Right lobe of liver (tissue), 6 donors: Measurements from ENCODE around the gene SOX12. TPM values are rescaled to one million over a fixed set of nuclear protein-coding genes. Genes with fewer than 3 reads are reported as not detected.
A peak's percentile ranks its signal among the peaks of the same experiment; 100 is the strongest.

Experiments used
- ATAC-seq, 4 donors: fragments of 200-7000 bp; cut with Tn5 transposase; one replicate each; pipeline ENCODE4 v1.9.1; 2020; ENCODE audit warnings: mild to moderate bottlenecking in 4 of 4, moderate library complexity in 4 of 4
- DNase-seq, 3 donors: peaks; one replicate each; pipeline ENCODE4 v3.0.0-alpha.2; 2020
- H3K27ac ChIP-seq, 3 donors: fragments of 200-600 bp; one replicate each; pipeline ENCODE4 v1.8.0; 2022
- H3K27me3 ChIP-seq, 2 donors: fragments of 200-600 bp; one replicate each; pipeline ENCODE4 v1.8.0; 2022
- H3K36me3 ChIP-seq, 4 donors: fragments of 200-600 bp; sonication (generic) in 1 of 4; one replicate each; pipeline versions ENCODE4 v1.5.1 to v1.8.0; 2017 to 2022; ENCODE audit warnings: control low read depth in 1 of 4
- H3K4me1 ChIP-seq, 4 donors: fragments of 200-600 bp; sonication (generic) in 1 of 4; one replicate each; pipeline versions ENCODE4 v1.5.1 to v1.8.0; 2017 to 2022; ENCODE audit warnings: control low read depth in 1 of 4
- H3K4me3 ChIP-seq, 3 donors: fragments of 200-600 bp; one replicate each; pipeline ENCODE4 v1.8.0; 2022
- H3K9me3 ChIP-seq, 4 donors: fragments of 200-600 bp; sonication (generic) in 1 of 4; one replicate each; pipeline versions ENCODE4 v1.5.1 to v1.8.0; 2017 to 2022; ENCODE audit warnings: control low read depth in 1 of 4
- CTCF ChIP-seq, 4 donors: fragments of 200-600 bp in 3 of 4; fragments of 450-650 bp in 1 of 4; IDR thresholded peaks; one replicate each; pipeline versions ENCODE4 v1.5.1 to v1.8.0; 2016 to 2022; ENCODE audit warnings: antibody characterized with exemption in 4 of 4, mild to moderate bottlenecking in 2 of 4
- POLR2A ChIP-seq: fragments of 450-650 bp; IDR thresholded peaks from one replicate; pipeline ENCODE4 v1.6.1; 2017; ENCODE audit warnings: antibody characterized with exemption, mild to moderate bottlenecking
- WGBS: methylation state at CpG from one replicate; pipeline ENCODE4 v1.1.6; 2018; ENCODE audit warnings: low coverage, low lambda C conversion rate; ENCODE audit not compliant: insufficient coverage; ENCODE audit errors: missing lambda C conversion rate; 5-methylcytosine and 5-hydroxymethylcytosine counted together
- intact Hi-C, 2 donors: fragments of 100-400 bp; cut with DNase I; formaldehyde crosslinking; loops; one replicate each; pipeline versions ENCODE4 v1.11.2 to v1.14.1; 2022
- total RNA-seq, 6 experiments: library from RNA; depleted of rRNA in 2 of 6; stranded (reverse); fragments of >200 nt in 2 of 6; fragmentation: NEBNext Ultra II Directional in 3 of 6; extraction: Animal tissue kit (Norgen Biotek cat#: 25700) in 3 of 6; gene quantifications; one replicate each; pipeline versions ENCODE4 v1.1.0 to v1.2.4, GENCODE V29; 2016 to 2023
- donor health status: DM: no; HTN: yes; CAD: no.
- donor health status: DM: no; HTN: no; CAD: no.
- donor health status: DM: no; HTN: no; CAD: no.
- donor health status: DM: no; HTN: yes; CAD: no.
- donor health status: DM: no; HTN: yes; CAD: no.

Gene SOX12
- total RNA-seq, 6 experiments from 2014 or later = 3.6 to 6.4 (median 4.6) TPM

DNA sequence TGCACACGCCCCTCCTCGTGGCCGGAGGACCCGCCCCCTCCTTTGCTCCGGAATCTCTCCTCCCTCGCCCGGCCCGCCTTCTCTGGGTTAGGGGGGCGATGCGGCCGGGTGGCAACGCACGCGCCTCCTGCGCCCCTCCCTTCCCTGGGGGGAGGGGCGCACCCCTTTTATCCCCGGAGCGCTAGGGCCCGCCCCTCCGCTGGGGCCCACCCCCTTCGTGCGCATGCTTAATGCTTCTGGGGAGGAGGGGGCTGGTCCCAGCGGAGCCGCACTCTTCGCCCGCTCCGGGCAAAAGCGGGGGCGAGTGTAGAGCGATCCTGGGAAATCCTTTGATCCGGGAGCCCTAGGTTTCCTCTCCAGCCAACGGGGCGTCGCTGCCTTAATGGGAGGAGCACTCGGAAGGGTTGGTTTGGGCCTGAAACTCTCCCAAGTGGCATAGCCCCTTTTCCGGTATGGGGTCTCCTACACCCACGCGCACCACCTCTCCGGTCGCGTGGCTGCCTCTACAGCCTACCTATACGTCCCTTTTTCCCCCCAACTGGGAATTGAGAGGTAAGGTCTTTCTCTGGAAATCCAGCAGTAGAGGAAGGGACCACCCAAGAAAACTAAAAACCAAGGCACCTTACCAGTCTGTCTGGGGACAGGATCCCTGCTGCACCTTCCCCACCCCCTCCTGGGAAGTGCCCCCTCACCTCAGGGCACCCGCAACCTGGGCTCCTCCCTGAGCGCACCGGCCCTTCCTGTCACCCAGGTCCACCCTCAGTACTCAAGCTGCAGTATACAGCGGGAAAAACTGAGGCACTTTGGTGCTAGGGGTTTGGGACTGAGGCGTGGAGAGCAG, 2.1 kb downstream of the SOX12 start:
- intact Hi-C loops = no loop called here
- DNase-seq (peak; percentile 80 to 86 (median 81)), ATAC-seq (peak; percentile 44 to 64 (median 51))
- Histone ChIP-seq H3K36me3 (no peaks in the 10 kb centered on the region), H3K4me1 (peaks cover 0 to 7% (median 0%) of the 10 kb centered on the region in 4 donors), H3K9me3 (no peaks in the 10 kb centered on the region), H3K27me3 (no peaks in the 10 kb centered on the region), H3K4me3 (peak overlapping the region; percentile 62 to 69 (median 68)), H3K27ac (peak overlapping the region; percentile 37 to 47 (median 42))
- TF ChIP-seq POLR2A (no peak), CTCF (IDR thresholded peaks at IDR 0.05) (no peak)
- 15% methylated on average over 22 of the region's 47 CpGs for WGBS

- intact Hi-C loops = no loop called here
- DNase-seq = no peak
- no peak for TF ChIP-seq POLR2A
- WGBS = 60% methylated on average over 22 of the region's 31 CpGs
- no peaks in the 10 kb centered on the region for H3K27me3 ChIP-seq
- peaks cover 0 to 7% (median 0%) of the 10 kb centered on the region in 4 donors for H3K4me1 ChIP-seq
- no peaks in the 10 kb centered on the region for H3K36me3 ChIP-seq
- peak overlapping the region in 1 of 3 donors; percentile 47 for H3K27ac ChIP-seq
- no peak for ATAC-seq
- H3K9me3 ChIP-seq = no peaks in the 10 kb centered on the region
- H3K4me3 ChIP-seq = peak overlapping the region in 1 of 3 donors; percentile 69
These were observed 2.9 kb downstream of the SOX12 start for GRCh38 chr20:328027-328974.

DNA sequence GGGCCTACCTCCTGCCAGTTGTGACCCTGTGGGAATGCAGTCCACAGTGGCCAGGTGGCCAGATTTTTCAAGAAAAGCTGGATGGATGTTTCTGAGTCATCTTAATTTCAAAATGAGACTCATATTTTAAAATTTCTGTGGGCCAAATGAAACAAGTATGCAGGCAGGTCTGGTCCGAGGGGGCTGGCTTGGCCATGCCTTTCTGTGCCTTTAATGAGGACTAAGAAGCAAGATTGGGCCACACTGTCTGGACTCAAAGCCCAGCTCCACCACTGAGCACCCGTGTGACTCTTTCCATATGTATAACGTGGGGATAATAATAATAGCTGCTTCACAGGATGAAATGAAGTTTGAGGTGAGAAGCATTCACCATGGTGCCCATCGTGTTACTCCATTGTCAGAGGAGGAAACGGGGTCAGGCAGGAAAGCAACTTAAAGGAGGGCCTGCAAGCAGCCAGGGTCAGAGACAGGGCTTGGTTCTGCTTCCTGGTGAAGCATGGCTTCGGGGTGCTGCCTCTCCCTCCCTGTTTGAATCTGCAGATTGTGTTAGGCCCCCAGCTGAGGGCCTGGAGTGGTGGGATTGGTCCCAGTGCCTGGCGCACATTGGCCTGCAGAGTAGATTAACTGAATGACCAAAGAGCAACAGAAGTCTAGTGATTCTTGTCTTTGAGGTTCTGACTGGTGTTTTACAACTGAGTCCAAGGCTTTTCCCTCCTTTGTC, 3.8 kb downstream of the SOX12 start:
- H3K27ac ChIP-seq = no peak overlapping the region
- 63% methylated on average over 3 of the region's 7 CpGs for WGBS

GRCh38 chr20:329851-330232, 4.5 kb downstream of the SOX12 start:
- DNase-seq = no peak
- no peak for ATAC-seq
- intact Hi-C loops = no loop called here
- Histone ChIP-seq H3K27me3 (no peaks in the 10 kb centered on the region), H3K4me3 (no peak overlapping the region), H3K9me3 (no peaks in the 10 kb centered on the region), H3K4me1 (peaks cover 0 to 7% (median 0%) of the 10 kb centered on the region in 4 donors), H3K27ac (no peak overlapping the region), H3K36me3 (no peaks in the 10 kb centered on the region)
- WGBS = no CpG with 5 or more reads among the region's 4 CpGs
- TF ChIP-seq CTCF (IDR thresholded peaks at IDR 0.05) = no peak
- no peak for TF ChIP-seq POLR2A

More for the DNA sequence above, 3.8 kb downstream of the SOX12 start:
- ATAC-seq (no peak), DNase-seq (no peak)
- Histone ChIP-seq H3K4me3 (no peak overlapping the region), H3K9me3 (no peaks in the 10 kb centered on the region), H3K27me3 (no peaks in the 10 kb centered on the region), H3K4me1 (peaks cover 0 to 7% (median 0%) of the 10 kb centered on the region in 4 donors), H3K36me3 (no peaks in the 10 kb centered on the region)
- no peak for TF ChIP-seq CTCF (IDR thresholded peaks at IDR 0.05)
- no peak for TF ChIP-seq POLR2A
- intact Hi-C loops = no loop called here
